ENCODE measurements around the gene CBX7. TPM values are rescaled to one million over a fixed set of nuclear protein-coding genes. Genes with fewer than 3 reads are reported as not detected.
A peak's percentile ranks its signal among the peaks of the same experiment; 100 is the strongest.

The CBX7 gene
- polyA plus RNA-seq, 3 donors, result 3.1 to 18.0 (median 4.0) TPM

- Mint-ChIP-seq H3K9me3 (peaks cover 0 to 1% (median 0%) of the 10 kb centered on the region in 7 donors), H3K27ac (no peak overlapping the region), H3K36me3 (peaks cover 7 to 13% of the 10 kb centered on the region in 2 donors), H3K4me3 (no peak overlapping the region), H3K4me1 (peaks cover 8% of the 10 kb centered on the region), H3K27me3 (ENCODE audit: low read depth in 3 of 3) (peaks cover 1 to 10% (median 3%) of the 10 kb centered on the region in 3 donors)
- H3K27ac ChIP-seq (ENCODE audit: low read depth in 1 of 2, low read length in 2 of 2), result no peak overlapping the region
- peaks cover 9 to 12% of the 10 kb centered on the region in 2 donors for H3K4me1 ChIP-seq (ENCODE audit: control insufficient read depth in 1 of 2, insufficient read depth in 2 of 2, low read length in 2 of 2)
- no peak overlapping the region for H3K9ac ChIP-seq (ENCODE audit: insufficient read depth, low read length, poor library complexity, severe bottlenecking)
- H3K27me3 ChIP-seq (ENCODE audit: control insufficient read depth in 2 of 2, insufficient read depth in 2 of 2, low read length in 2 of 2), result no peaks in the 10 kb centered on the region
- TF ChIP-seq, protein P1, sequence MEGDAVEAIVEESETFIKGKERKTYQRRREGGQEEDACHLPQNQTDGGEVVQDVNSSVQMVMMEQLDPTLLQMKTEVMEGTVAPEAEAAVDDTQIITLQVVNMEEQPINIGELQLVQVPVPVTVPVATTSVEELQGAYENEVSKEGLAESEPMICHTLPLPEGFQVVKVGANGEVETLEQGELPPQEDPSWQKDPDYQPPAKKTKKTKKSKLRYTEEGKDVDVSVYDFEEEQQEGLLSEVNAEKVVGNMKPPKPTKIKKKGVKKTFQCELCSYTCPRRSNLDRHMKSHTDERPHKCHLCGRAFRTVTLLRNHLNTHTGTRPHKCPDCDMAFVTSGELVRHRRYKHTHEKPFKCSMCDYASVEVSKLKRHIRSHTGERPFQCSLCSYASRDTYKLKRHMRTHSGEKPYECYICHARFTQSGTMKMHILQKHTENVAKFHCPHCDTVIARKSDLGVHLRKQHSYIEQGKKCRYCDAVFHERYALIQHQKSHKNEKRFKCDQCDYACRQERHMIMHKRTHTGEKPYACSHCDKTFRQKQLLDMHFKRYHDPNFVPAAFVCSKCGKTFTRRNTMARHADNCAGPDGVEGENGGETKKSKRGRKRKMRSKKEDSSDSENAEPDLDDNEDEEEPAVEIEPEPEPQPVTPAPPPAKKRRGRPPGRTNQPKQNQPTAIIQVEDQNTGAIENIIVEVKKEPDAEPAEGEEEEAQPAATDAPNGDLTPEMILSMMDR (IDR thresholded peaks at IDR 0.05), result no peak
- no peak for DNase-seq
- intact Hi-C loops (cut with micrococcal nuclease), result no loop called here
- H3K4me2 ChIP-seq (replicated peaks; ENCODE audit: extremely low read depth, low read length, poor library complexity, severe bottlenecking), result no peak overlapping the region
- H3K79me2 ChIP-seq (ENCODE audit: insufficient read depth, low read length), result no peaks in the 10 kb centered on the region
- no peaks in the 10 kb centered on the region for H4K20me1 ChIP-seq (ENCODE audit: insufficient read depth, low read length)
- H3K4me3 ChIP-seq (replicated peaks in 1 of 3; ENCODE audit: low read depth in 2 of 3, low read length in 3 of 3), result no peak overlapping the region
- H2AFZ ChIP-seq (ENCODE audit: insufficient read depth, low read depth, low read length, poor library complexity, severe bottlenecking), result no peak overlapping the region
- no peaks in the 10 kb centered on the region for H3K9me3 ChIP-seq (replicated peaks in 1 of 2; ENCODE audit: control insufficient read depth in 1 of 2, insufficient read depth in 1 of 2, low read length in 2 of 2)
- no peaks in the 10 kb centered on the region for H3K36me3 ChIP-seq (replicated peaks in 1 of 2; ENCODE audit: control insufficient read depth in 1 of 2, insufficient read depth in 2 of 2, low read length in 2 of 2)
- WGBS (ENCODE audit: insufficient coverage), result 96% methylated on average over 14 of the region's 17 CpGs
These were observed 18.6 kb downstream of the CBX7 start for GRCh38 chr22:39133871-39134270.

DNA sequence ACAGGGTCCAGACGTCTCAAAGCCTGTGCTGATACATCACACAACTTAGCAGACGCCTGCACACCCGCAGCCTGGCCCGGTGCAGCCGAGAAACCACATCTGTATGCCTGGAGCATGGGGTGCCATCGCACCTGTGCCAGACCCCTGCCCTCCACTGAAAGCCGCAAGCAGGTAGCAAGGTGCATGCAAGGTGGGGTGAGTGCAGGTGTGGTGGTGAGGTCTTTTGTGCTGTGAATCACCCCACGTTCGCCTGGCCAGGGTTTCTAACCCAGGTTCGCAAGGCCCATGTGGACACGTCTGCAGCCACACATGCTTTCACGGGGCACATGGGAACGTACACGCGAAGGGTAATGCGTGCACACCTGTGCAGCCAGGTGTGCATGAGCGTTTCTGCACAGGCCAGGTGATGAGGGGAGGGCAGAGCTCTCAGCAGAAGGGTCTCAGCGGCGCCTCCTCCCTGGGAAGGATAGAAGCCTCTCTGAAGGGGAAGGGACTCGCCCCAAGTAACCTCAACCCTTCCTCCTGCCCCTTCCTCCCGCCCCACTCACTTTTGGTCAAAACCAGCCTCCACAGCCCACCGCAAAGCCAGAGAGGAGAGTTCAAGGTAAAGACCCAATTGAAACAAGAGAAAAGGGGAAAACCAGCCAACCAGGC is 19.5 kb downstream of the CBX7 start:
- H3K9ac ChIP-seq (ENCODE audit: insufficient read depth, low read length, poor library complexity, severe bottlenecking), result no peak overlapping the region
- H3K4me1 ChIP-seq (ENCODE audit: control insufficient read depth in 1 of 2, insufficient read depth in 2 of 2, low read length in 2 of 2), result peaks cover 9 to 12% of the 10 kb centered on the region in 2 donors
- H3K36me3 ChIP-seq (replicated peaks in 1 of 2; ENCODE audit: control insufficient read depth in 1 of 2, insufficient read depth in 2 of 2, low read length in 2 of 2), result no peaks in the 10 kb centered on the region
- no peak overlapping the region for H3K4me3 ChIP-seq (replicated peaks in 1 of 3; ENCODE audit: low read depth in 2 of 3, low read length in 3 of 3)
- H3K27me3 ChIP-seq (ENCODE audit: control insufficient read depth in 2 of 2, insufficient read depth in 2 of 2, low read length in 2 of 2), result no peaks in the 10 kb centered on the region
- H3K27ac ChIP-seq (ENCODE audit: low read depth in 1 of 2, low read length in 2 of 2), result no peak overlapping the region
- Mint-ChIP-seq H3K27me3 (ENCODE audit: low read depth in 3 of 3) (peaks cover 1 to 7% (median 3%) of the 10 kb centered on the region in 3 donors), H3K9me3 (peaks cover 0 to 2% (median 0%) of the 10 kb centered on the region in 7 donors), H3K27ac (peak overlapping the region in 1 of 7 donors; percentile 38), H3K4me1 (peaks cover 8% of the 10 kb centered on the region), H3K36me3 (peaks cover 7 to 13% of the 10 kb centered on the region in 2 donors), H3K4me3 (no peak overlapping the region)
- 96% methylated on average over 15 of the region's 22 CpGs for WGBS (ENCODE audit: insufficient coverage)
- peak in 1 of 3 donors; percentile 2 for DNase-seq
- H3K9me3 ChIP-seq (replicated peaks in 1 of 2; ENCODE audit: control insufficient read depth in 1 of 2, insufficient read depth in 1 of 2, low read length in 2 of 2), result no peaks in the 10 kb centered on the region
- H3K79me2 ChIP-seq (ENCODE audit: insufficient read depth, low read length), result no peaks in the 10 kb centered on the region
- no peaks in the 10 kb centered on the region for H4K20me1 ChIP-seq (ENCODE audit: insufficient read depth, low read length)
- TF ChIP-seq, protein P1 (IDR thresholded peaks at IDR 0.05), result no peak
- intact Hi-C loops (cut with micrococcal nuclease), result no loop called here
- H3K4me2 ChIP-seq (replicated peaks; ENCODE audit: extremely low read depth, low read length, poor library complexity, severe bottlenecking), result no peak overlapping the region
- no peak overlapping the region for H2AFZ ChIP-seq (ENCODE audit: insufficient read depth, low read depth, low read length, poor library complexity, severe bottlenecking)

Data from CD14-positive monocyte (primary cell).